GM12892 (cell line): ENCODE data around the gene FTSJ1.

Source experiments
- POLR2AphosphoS5 ChIP-seq: IDR thresholded peaks from 2 replicates; pipeline ENCODE4 v1.6.1; 2011; ENCODE audit warnings: low read depth, low read length, control low read depth
- TAF1 ChIP-seq: IDR thresholded peaks from 2 replicates; pipeline ENCODE4 v1.6.1; 2011; ENCODE audit warnings: low read depth, mild to moderate bottlenecking, control low read depth, low read length, borderline replicate concordance

- TF ChIP-seq POLR2AphosphoS5 (no peak), TAF1 (no peak)
These were observed 56.2 kb downstream of the FTSJ1 start for GRCh38 chrX:48532161-48532560.
